Mucosa of descending colon (tissue), 3 donors: ENCODE results near the gene LAMB4. TPM values are rescaled to one million over a fixed set of nuclear protein-coding genes. Genes with fewer than 3 reads are reported as not detected.

Source experiments
- ATAC-seq: fragments of 200-7000 bp; cut with Tn5 transposase; one replicate; pipeline ENCODE4 v1.9.1; 2020; ENCODE audit warnings: mild to moderate bottlenecking, moderate library complexity
- DNase-seq, 3 donors: peaks; one replicate each; pipeline ENCODE4 v3.0.0-alpha.2; 2020
- H3K36me3 ChIP-seq: fragments of 200-600 bp; one replicate; pipeline ENCODE4 v1.8.0; 2021; ENCODE audit warnings: low read depth, mild to moderate bottlenecking
- H3K4me1 ChIP-seq: fragments of 200-600 bp; one replicate; pipeline ENCODE4 v1.8.0; 2021; ENCODE audit warnings: low read depth, mild to moderate bottlenecking
- H3K4me3 ChIP-seq: fragments of 200-600 bp; one replicate; pipeline ENCODE4 v1.8.0; 2021; ENCODE audit warnings: mild to moderate bottlenecking
- H3K9me3 ChIP-seq: fragments of 200-600 bp; one replicate; pipeline ENCODE4 v1.8.0; 2021; ENCODE audit warnings: mild to moderate bottlenecking
- CTCF ChIP-seq: fragments of 200-600 bp; IDR thresholded peaks from one replicate; pipeline ENCODE4 v1.8.0; 2022; ENCODE audit warnings: antibody characterized with exemption, mild to moderate bottlenecking
- intact Hi-C, 2 donors: fragments of 100-400 bp; cut with DNase I in 1 of 2; cut with micrococcal nuclease in 1 of 2; formaldehyde crosslinking; loops; one replicate each; pipeline versions ENCODE4 v1.11.0 to v1.11.1; 2022; cut with DNase I, micrococcal nuclease
- long read RNA-seq, 2 donors: library from polyadenylated mRNA; unstranded; transcript quantifications; one replicate each; pipeline ENCODE4 v2.0.0, GENCODE V29; 2019 to 2021
- total RNA-seq, 3 donors: library from RNA; stranded (reverse); fragmentation: NEBNext Ultra II Directional in 2 of 3; extraction: Animal tissue kit (Norgen Biotek cat#: 25700) in 2 of 3; gene quantifications; one replicate each; pipeline versions ENCODE4 v1.2.1 to v1.2.4, GENCODE V29; 2021 to 2023
- donor health status: DM: no; HTN: no; CAD: no; lungs with moderate emphysema.
- donor health status: DM: no; HTN: no; CAD: no.
- donor health status: DM: no; HTN: yes; CAD: no.

The LAMB4 gene, protein sequence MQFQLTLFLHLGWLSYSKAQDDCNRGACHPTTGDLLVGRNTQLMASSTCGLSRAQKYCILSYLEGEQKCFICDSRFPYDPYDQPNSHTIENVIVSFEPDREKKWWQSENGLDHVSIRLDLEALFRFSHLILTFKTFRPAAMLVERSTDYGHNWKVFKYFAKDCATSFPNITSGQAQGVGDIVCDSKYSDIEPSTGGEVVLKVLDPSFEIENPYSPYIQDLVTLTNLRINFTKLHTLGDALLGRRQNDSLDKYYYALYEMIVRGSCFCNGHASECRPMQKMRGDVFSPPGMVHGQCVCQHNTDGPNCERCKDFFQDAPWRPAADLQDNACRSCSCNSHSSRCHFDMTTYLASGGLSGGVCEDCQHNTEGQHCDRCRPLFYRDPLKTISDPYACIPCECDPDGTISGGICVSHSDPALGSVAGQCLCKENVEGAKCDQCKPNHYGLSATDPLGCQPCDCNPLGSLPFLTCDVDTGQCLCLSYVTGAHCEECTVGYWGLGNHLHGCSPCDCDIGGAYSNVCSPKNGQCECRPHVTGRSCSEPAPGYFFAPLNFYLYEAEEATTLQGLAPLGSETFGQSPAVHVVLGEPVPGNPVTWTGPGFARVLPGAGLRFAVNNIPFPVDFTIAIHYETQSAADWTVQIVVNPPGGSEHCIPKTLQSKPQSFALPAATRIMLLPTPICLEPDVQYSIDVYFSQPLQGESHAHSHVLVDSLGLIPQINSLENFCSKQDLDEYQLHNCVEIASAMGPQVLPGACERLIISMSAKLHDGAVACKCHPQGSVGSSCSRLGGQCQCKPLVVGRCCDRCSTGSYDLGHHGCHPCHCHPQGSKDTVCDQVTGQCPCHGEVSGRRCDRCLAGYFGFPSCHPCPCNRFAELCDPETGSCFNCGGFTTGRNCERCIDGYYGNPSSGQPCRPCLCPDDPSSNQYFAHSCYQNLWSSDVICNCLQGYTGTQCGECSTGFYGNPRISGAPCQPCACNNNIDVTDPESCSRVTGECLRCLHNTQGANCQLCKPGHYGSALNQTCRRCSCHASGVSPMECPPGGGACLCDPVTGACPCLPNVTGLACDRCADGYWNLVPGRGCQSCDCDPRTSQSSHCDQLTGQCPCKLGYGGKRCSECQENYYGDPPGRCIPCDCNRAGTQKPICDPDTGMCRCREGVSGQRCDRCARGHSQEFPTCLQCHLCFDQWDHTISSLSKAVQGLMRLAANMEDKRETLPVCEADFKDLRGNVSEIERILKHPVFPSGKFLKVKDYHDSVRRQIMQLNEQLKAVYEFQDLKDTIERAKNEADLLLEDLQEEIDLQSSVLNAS (N-terminal part only)
- under 1 TPM in 1 of 3 donors, not detected in 2; 0.22 TPM for total RNA-seq
- long read RNA-seq, donor 1 = 0 reads
- long read RNA-seq, donor 2, partial matches to known transcripts = 0 of 1 reads
- long read RNA-seq, donor 2, other reads (novel, unspliced or antisense) = 1 of 1 reads

DNA sequence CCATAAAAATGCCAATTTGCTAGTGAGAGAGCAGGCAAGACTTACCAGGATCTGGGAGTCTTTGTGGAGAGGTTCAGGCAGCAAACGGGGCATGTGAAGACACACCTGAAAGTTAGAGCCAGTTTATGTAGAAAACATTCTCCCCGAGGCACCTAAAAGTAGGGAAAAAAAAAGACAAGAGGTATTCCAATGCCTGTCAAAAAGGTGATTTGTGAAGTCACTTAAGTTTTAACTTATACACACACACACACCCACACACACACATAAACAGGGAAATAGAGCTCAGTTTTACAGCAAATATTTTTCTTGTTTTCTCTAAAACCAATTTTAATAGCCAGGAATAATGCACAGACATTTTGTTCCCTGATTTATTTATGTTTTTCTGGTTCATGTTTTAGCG is at the start of gene LAMB4:
LAMB4 (minus strand) TSS at position 101 of the 400 bp plus-strand sequence. CDS start 7,197 bp downstream, outside the sequence.
- no peak for TF ChIP-seq CTCF
- intact Hi-C loops = no loop called here
- Histone ChIP-seq H3K4me3 (no peak within 1 kb of the TSS), H3K4me1 (no peaks in the 10 kb centered on the region), H3K36me3 (no peaks in the 10 kb centered on the region), H3K9me3 (no peaks in the 10 kb centered on the region)
- no peak for DNase-seq
- ATAC-seq = no peak

- Histone ChIP-seq H3K4me3 (no peak overlapping the region), H3K9me3 (no peaks in the 10 kb centered on the region), H3K36me3 (no peaks in the 10 kb centered on the region), H3K4me1 (no peaks in the 10 kb centered on the region)
- TF ChIP-seq CTCF = no peak
- DNase-seq (peak in 2 of 3 donors; percentile 2 to 49), ATAC-seq (peak; percentile 29)
- intact Hi-C loops = no loop called here
These were observed 48.2 kb upstream of the LAMB4 start for GRCh38 chr7:108178398-108178797.

DNA sequence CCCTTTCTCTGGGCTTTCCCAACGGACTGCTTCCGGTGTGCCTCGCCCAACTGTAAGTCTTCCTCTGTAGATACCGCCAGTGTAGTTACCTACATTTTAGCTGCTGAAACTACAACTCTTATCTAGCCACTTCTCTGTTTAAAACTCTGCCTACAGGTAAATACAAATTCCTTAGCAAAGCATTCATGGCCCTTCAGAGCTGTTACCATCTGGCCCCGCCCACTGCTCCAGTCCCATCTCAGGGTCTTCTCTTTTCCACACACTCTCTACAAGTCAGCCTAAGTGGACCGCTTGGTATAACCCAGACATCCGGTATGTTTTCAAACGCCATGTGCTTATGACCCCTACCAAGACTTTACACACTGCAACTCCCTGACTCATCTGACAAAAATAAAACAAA is 41.0 kb upstream of the LAMB4 start:
- intact Hi-C loops = no loop called here
- DNase-seq (no peak), ATAC-seq (no peak)
- TF ChIP-seq CTCF = no peak
- Histone ChIP-seq H3K4me3 (no peak overlapping the region), H3K36me3 (no peaks in the 10 kb centered on the region), H3K9me3 (no peaks in the 10 kb centered on the region), H3K4me1 (no peaks in the 10 kb centered on the region)

- intact Hi-C loops = no loop called here
- ATAC-seq (no peak), DNase-seq (no peak)
- no peak for TF ChIP-seq CTCF
- H3K4me3 ChIP-seq = no peak overlapping the region
- no peaks in the 10 kb centered on the region for H3K4me1 ChIP-seq
- no peaks in the 10 kb centered on the region for H3K36me3 ChIP-seq
- no peaks in the 10 kb centered on the region for H3K9me3 ChIP-seq
These were observed 40.1 kb upstream of the LAMB4 start for GRCh38 chr7:108170251-108170650.

GRCh38 chr7:108167460-108167859 is 37.3 kb upstream of the LAMB4 start:
- H3K4me3 ChIP-seq = no peak overlapping the region
- DNase-seq = no peak
- H3K4me1 ChIP-seq = no peaks in the 10 kb centered on the region
- no peaks in the 10 kb centered on the region for H3K36me3 ChIP-seq
- no peak for TF ChIP-seq CTCF
- peak; percentile 20 for ATAC-seq
- intact Hi-C loops = no loop called here
- no peaks in the 10 kb centered on the region for H3K9me3 ChIP-seq
